Superior temporal gyrus (tissue), 1 donor: ENCODE measurements around the gene TRERF1.
A peak's percentile ranks its signal among the peaks of the same experiment; 100 is the strongest.

Experiments used
- DNase-seq: peaks from one replicate; pipeline ENCODE4 v3.0.0-alpha.2; 2016; ENCODE audit errors: extremely low spot score

The TRERF1 gene

DNA sequence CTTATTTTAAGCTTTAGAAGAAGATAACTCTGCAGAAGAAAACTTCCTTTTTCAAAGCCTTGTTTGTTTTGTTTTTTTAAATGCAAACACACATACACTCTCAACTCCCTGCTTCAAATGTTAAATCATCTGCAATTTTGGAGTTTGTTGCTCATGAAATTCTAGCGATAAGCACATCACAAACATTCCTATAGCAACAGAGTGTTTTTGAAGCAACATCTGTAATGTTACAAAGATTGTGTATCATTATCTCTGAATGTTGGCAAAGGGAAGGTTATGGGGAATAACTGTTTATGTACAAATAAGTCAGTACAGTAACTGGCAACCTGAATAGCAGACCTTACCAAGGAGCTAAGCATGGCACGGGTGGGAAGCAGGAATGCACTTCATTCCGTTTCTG is 149.3 kb downstream of the TRERF1 start:
- no peak for DNase-seq

DNA sequence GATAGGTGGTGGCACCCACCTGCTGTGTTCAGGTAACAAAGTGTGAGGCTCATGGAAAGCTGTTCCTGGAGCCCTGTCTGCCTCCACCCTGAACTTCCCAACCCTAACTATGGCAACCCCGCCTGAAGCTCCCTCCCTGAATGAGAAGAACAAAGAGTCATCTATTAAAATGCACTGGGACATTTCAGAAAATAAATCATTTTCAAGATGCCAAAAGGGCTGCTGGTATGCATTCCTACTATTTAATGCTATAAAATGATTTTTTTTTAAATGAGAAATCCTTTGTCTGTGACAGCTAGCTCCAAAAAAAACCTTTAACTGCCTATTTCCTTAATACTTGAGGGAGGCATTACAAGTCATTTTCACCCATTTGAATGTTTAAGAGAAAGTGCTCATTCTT is 149.7 kb downstream of the TRERF1 start:
- DNase-seq, result no peak

GRCh38 chr6:42300701-42301100 is 151.0 kb downstream of the TRERF1 start:
- no peak for DNase-seq

- DNase-seq, result no peak
Measured at GRCh38 chr6:42300185-42300584, 151.5 kb downstream of the TRERF1 start.

DNA sequence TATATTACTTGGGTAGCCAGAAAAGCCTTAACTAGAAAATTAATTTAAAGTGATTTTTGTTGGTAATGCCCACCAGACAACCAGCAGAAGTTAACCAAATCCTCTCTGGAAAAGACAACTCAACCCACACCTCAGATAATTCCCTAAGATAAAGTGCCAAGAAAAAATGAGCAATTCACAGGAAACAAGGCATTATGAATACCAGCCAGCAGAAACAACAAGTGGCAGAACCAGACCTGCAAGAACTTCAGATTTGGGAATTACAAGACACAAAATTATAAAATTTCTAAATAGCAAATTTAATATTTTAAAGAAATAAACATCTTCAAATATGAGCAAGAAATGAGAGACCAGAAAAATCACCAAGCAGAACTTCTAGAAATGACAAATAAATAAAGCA is 154.1 kb downstream of the TRERF1 start:
- DNase-seq, result no peak

DNA sequence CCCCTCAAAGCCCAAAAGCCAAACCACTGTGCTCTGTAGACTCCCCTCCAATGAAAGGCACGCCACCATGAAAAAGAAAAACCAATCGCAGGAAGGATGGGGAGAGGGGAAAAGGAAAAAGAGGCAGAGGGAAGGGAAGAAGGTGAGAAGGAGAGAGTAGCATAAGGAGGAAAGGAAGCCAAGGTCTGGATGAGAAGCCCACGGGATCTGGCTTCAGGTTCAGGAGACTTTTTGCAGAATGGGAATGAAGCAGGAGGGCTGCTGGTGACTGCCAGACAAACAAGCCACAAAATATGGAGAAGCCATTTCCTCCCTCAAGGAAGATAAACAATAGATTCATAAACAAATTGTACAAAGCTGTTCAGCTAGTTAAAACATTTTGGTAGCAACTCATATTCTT is 155.1 kb downstream of the TRERF1 start:
- no peak for DNase-seq

DNA sequence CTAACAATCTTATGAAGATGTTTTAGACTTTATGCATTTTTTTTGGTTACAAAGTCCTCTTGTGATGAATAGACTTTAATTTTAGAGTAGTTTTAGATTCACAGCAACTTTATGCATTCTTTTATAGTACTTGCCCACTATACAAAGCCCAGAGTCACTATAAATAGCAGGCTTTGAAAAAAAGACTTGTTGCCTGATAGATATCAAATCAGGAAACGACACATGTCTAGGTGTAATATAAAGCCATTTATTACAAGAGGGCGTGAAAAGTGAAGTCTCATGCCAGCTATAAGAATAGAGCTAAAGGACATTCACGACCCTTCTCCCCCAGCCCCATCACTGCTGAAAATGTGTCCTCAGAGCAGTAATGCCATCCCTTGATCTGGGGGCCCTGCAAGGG is 156.0 kb downstream of the TRERF1 start:
- no peak for DNase-seq

- no peak for DNase-seq
Measured at GRCh38 chr6:42295181-42295580, 156.5 kb downstream of the TRERF1 start.

- DNase-seq, result no peak
Measured at GRCh38 chr6:42294759-42295158, 157.0 kb downstream of the TRERF1 start.

DNA sequence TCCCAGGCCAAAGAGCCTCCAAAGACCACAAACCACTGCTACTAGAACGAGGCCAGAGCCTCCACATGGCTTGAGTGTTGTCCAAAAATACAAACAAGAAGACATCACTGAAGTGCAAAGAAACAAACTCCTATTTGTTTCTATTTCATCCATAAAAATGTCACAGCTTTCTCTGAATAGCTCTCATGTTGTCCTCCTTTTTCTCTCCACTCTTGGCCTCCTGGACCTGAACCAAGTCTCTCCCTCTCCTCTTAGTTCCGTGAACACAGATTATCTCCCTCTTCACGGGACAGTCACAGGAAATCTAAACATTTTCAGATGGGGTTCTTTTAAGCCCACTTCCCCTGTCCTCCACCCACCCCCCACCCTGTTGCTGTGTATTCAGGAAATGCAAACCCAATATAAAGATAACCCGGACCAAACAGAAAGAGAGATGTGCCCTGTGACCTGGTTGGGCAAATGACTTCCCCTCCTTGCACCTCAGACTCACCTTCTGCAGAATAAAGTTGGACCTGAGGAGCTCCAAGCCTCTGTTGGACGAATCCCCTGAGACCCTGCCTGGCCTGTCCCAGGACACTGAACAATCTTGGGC is 158.2 kb downstream of the TRERF1 start:
- DNase-seq, result no peak

DNA sequence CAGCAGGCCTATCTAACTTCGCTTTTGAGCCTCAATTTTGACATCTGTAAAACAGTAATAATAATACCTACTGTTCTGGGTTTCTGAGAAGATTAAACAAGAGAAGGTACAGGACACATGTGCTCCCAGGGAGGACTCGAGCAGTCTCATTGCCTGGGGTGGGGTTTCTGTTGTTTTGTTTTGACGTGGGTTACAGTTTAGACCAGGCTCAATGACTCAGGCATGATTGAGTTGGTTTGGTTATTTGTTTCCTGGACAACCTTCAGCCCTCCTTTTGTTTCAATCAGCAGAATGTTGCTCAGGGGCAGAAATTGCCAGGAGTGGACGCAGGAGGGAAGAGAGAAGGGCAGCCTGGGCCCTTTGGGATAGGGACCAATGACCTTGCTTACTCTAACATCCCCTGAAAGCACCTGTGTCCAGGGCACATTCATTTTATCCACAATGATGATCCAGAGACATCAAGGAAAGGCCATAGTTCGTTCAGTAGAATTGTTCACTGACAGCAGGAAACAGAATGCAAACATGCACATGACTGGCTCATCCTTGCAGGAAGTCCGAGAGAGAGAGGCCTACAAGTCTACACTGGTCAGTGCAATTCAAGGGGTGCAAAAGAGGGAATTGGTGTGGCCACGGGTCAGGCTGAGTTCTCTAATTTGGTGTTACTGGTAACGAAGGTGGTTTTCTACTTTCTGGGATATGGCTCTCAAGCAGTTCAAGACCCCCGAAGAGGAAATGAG is 159.6 kb downstream of the TRERF1 start:
- no peak for DNase-seq

GRCh38 chr6:42287756-42288155 is 164.0 kb downstream of the TRERF1 start:
- DNase-seq, result no peak

DNA sequence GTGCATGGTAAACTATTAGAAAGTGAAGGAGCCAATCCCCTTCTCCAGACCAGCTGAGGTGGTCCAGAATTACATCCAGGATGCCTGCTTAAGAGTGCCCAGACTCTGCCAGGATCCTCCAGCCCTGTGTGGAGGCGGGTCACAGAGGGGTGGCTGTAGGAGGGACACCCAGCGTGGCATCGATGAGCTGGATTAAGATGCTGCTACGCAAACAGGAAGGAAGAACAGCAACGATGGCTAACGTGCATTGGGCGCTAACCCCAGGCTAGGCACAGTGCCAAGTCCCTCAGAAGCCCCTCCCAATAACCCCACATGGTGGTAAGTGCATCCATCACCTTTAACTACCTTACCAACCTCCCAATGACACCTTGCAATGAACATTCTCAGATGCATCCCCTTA is 170.2 kb downstream of the TRERF1 start:
- no peak for DNase-seq

DNA sequence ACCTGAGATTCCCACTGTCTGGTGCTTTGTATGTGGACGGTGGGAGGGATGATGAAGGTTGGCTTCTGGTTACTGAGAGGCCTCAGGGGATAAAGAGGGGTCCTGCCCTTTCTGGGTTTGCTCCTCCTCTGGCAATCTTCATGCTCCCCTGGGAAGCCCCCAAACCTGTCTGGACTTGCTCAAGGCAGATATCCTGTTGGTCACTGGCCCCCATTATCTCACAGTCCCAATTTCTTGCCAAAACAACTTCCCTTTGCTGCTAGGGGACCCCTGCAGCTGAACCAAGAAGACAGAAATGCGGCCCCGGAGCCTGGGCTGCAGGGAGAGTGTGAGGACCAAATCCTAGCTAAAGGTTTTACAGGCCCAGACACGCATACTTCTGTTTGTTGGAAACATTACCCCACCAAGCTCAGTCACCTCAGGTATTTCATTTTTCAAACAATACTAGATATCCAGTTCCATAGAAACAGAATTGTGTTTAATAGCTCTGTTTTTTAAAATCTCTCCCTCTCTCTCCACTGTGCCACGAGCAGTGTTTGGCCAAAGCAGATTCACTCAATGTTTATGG is 170.7 kb downstream of the TRERF1 start:
- DNase-seq, result no peak

GRCh38 chr6:42279966-42280629 is 171.6 kb downstream of the TRERF1 start:
- DNase-seq, result no peak

GRCh38 chr6:42279144-42279781 is 172.5 kb downstream of the TRERF1 start:
- DNase-seq, result no peak

DNA sequence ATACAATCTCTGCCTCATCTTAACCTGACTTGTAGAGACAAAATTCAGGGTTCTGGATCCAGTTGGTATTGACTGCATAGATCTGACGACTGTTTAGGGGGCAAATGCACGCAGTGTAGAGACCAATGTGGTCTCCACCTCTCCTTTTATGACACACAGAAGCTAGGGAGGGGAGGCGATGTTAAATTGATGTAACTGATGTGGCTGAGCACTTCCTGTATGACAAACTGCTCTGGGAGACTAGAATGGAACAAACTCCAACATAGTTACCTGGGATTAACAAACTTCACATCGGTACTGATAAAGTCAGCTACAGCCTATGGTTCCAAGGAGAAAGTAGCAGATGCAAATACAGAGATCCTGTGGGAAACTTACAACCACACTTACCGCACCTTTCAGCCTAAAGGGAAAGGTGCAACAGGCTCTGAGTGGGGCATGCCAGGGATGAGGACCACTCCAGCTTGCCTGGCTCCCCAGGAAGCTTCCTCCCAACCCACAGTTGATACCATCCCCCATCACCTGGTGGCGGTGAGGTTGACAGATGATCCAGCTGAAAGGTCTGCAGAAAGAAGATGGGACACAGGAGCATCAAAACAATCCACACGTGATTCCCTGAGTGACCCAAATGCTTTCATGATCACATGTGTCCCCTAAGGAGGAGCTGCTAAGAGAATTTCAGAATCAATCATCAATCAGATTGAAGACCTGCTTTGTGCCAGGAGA is 173.4 kb downstream of the TRERF1 start:
- no peak for DNase-seq

DNA sequence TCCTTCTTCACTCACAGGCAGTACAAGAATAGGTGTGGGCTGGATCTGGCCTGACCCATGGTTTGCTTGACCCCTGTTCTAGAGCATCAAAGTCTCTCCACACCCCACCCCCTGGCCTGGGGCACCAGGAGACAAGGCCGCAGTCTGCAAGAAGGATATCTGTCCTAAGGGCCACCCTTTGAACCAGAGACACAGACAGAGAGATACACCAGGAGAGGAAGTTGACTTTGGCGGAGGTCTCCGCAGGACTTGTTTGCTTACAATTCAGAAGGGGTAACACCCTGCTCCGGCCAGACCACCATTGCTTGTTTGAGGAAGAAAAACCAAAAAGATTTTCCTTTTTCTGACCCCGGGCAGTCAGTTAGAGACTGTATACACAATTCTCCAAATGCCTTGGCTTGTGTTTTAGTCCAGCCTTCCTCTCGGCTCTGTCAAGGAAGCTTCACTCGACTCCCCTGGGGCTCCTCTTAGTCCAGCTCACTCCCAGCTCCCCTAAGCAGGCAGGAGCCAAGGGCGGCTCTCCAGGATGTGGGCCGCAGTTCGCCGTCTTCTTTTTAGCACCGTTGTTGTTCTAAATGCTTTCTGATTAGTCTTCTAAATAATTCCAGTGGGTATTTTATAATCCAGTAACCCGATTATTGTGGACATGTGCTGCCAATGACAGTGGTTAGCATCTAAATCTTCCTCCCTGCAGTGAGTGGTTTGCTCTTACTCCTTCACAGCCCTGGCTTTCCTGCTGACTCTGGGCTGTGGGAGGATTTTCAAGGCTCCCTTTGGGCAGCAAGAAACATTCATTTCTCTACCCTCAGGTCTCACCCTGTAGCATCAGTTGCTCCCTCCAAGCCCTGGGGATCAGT is 175.5 kb downstream of the TRERF1 start:
- no peak for DNase-seq

- DNase-seq, result no peak
Measured at GRCh38 chr6:42275376-42276033, 176.2 kb downstream of the TRERF1 start.

DNA sequence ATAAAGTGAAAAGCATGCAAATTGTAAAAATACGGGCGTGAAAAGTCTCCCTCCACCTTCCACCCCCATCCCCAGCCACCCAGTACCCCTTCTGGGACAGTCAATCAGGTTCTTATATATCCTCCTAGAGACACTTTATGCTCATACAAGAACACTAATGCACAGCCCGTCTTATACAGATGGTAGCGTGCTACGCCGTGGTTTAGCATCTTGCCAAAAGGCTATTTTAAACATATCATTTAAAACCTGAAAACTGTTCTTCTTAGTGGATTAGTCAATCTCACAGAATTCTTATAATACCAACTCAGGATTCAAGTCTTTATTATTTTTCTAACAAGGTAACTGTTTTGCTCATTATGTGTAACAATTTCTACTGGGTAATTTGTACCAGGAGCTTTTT is 176.8 kb downstream of the TRERF1 start:
- DNase-seq, result peak; percentile 22
